GM12872 (cell line): ENCODE data around the gene SLC9A9.

Experiments used
- CTCF ChIP-seq: IDR thresholded peaks from 3 replicates; pipeline ENCODE4 v1.5.1; 2011; ENCODE audit warnings: low read depth, mild to moderate bottlenecking, low read length, moderate library complexity; ENCODE audit not compliant: insufficient read depth

SLC9A9 gene

GRCh38 chr3:143396790-143397189 is 451.5 kb downstream of the SLC9A9 start:
- TF ChIP-seq CTCF: no peak

DNA sequence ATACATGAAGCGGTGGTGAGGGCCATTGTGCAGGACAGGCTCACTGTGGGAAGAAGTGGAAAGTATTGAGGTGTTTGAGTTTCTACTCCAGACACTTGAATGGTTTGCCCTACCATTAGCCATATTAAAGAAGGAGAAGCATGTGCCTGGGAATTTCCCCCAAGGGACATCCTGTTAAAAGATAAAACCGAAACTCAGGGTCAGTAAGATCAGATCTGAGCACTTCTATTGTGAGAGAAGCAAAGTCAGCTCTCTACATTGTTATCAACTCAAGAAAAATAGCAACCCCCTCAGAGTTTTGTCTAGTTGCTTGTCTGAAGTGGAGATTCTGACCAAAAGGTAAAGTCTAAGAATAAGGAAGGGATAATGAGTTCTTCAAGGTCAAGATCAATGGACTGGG is 458.9 kb downstream of the SLC9A9 start:
- no peak for TF ChIP-seq CTCF

DNA sequence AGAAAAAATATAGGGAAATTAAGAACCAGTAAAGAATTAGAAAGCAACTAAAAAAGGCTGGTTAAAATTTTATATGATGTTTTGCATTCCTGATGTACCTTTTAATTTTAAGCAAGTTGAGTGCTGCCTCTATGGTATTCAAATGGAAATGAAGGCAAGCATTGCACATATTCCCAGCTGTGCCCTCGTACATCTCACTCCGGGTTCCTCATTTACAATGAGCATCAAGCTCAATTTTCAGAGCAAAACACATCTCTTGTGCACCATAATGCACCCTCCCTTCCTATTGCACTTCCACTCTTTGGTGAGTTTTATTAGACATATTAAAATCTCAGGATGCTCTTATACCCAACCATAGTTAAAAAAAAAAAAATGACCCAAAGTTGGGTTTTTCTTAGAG is 460.8 kb downstream of the SLC9A9 start:
- TF ChIP-seq CTCF: no peak

DNA sequence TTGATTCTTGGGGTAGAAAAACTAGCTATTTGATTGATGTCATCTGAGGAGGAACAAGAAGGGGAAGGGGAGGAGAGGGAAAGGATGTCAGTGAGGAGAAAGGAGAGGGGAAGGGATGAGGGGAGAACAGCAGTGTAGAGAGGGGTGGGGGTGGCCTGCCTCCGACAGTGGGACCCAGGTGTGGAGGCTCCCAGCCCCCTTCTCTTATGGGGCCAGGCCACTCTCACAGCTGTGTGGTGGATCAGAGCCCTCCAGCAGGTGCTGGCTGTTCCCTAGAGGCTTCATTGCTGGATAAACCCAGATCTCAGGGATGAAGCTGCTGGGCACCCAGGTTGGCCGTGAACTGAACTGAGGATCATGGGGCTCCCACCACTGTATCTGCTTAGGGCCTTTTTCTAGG is 464.2 kb downstream of the SLC9A9 start:
- TF ChIP-seq CTCF: no peak

- no peak for TF ChIP-seq CTCF
These were observed 464.8 kb downstream of the SLC9A9 start for GRCh38 chr3:143383421-143383820.

DNA sequence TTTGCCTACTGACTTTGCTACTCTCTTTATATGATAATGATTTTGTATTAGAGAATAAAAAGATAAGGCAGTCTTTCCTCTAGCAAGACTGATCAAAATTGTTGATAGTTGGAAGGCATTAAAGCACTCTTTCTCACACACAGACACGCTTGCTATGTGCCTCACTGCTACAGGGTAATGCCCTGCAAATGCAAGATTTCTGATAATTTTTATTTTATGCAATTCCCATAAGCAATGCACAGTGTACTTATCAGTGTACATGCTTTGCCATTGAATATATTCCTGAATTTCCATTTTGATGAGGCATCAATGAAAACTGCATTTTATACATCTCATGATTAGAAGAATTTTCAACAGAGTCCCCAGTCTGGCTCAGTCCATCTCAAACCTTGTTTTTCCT is 465.5 kb downstream of the SLC9A9 start:
- no peak for TF ChIP-seq CTCF

- TF ChIP-seq CTCF: no peak
These were observed 467.8 kb downstream of the SLC9A9 start for GRCh38 chr3:143380449-143380848.

- TF ChIP-seq CTCF: no peak
These were observed 472.6 kb downstream of the SLC9A9 start for GRCh38 chr3:143375698-143376097.
